ENCODE data around the gene SOX6.

The SOX6 gene

GRCh38 chr11:16028419-16028818, 327.9 kb downstream of the SOX6 start:
- DNase-seq = no peak

DNA sequence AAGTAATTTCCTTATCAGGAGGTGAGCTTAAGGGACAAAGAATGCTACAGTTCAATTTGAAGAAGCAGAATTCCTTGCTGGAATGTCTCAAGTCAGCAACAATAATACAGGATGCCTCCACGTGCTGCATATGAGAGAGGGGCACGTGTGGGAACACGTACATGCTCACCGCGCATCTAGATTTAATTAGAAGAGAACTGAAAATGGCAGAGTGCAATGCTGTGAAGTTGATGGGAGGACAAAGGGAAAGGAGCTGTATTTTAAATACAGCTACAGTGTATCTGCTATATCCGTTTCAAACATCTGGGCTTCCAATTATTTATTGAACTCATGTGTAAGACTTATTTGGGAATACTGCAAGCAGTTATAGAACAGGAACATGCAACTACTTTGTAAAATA, 328.7 kb downstream of the SOX6 start:
- DNase-seq = no peak

- no peak for DNase-seq
These were observed 329.5 kb downstream of the SOX6 start for GRCh38 chr11:16026849-16027248.

DNA sequence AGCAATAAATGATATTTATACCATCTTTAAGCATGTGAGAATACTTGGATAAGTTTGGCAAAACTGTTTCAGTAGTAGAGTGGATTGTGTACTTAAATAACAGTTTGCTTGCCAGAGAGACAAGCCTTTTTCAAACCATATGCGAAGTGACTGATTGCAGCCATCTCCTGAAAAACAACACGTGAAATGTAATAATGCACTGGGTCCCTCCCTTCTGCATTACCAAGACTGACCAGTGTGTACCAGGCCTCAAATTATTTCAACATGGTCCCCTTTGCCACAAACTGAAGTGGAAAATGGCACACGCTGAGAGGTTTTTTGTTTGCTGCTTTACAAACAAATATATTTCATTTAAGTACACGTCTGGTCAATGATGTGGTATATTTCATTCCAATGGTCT, 337.4 kb downstream of the SOX6 start:
- DNase-seq = no peak

GRCh38 chr11:16016468-16016829, 339.9 kb downstream of the SOX6 start:
- DNase-seq = no peak

- DNase-seq = no peak
These were observed 340.4 kb downstream of the SOX6 start for GRCh38 chr11:16015741-16016467.

DNA sequence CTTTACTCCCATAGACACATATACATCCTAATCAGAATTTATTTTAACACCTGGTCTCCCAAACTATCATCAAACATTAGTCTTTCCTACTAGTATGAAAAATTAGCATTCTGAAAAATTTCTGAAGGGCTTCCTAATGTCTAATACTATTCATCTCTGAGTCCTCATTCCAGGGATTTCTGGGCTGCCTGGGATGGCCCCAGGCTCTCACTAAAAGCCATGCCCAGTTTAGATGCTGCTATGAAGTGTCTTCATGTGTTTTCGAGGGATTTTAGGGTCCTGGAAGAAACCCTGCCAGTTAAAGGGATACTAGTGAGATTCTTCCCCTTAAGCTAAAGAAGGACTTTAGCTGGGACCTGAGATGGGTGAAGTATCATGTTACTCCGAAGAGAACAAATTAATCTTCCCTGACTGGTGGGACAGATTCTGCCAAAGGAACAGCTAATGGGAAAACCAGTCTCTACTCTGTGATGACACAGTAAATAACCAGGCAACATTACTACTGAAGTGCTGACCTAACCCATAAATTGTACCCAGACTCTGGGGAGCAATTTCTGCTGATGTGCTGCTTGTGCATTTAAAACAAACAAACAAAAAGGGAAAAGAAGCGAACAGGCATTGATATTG, 342.6 kb downstream of the SOX6 start:
- no peak for DNase-seq

- DNase-seq = no peak
These were observed 343.1 kb downstream of the SOX6 start for GRCh38 chr11:16013242-16013641.

GRCh38 chr11:16012125-16012751, 344.1 kb downstream of the SOX6 start:
- no peak for DNase-seq

GRCh38 chr11:16011396-16011795, 344.9 kb downstream of the SOX6 start:
- no peak for DNase-seq

- DNase-seq = no peak
These were observed 347.3 kb downstream of the SOX6 start for GRCh38 chr11:16009021-16009420.

DNA sequence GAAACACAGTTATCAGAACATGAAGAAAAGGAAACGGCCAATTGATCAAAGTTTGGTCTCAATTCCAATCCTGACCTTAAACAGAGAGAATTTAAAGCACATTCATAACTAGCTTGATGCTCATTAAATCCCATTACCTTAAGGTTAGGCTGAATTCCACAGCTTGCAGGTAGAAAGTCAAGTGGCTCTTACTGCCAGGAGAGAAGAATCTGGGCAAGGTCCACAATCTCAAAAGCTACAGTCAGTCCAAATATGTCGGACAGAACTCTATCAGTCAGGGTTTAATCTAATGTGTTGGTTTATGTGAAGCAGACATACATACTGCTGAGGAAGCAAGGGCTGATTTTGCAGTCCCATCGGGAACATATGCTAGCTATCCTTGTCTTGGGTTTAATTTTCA, 348.8 kb downstream of the SOX6 start:
- no peak for DNase-seq

- no peak for DNase-seq
These were observed 353.4 kb downstream of the SOX6 start for GRCh38 chr11:16002942-16003341.

DNA sequence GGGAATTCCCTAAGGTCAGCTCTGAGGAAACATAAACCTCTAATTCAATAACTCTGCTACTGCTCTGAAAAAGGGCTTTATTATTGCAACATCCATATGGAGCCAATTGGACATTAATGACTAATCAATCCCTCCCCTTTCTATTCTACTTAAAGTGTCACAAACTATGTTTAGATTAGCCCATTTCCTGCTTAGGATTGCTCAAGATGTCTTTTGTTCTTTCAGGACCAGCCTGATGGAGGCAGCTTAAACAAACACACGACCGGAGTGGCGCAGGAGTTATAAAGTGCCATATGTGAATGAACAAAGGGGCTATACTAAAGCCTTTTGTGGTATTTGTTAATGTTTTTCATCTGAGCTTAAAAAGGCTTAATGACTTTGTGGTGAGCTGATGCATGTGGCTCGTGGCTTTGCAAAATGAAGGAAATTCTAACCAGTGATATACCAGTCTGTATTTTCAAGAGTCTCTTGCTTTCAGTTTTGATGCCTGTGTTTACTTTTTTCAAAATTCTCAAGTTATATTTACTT, 354.4 kb downstream of the SOX6 start:
- no peak for DNase-seq

DNA sequence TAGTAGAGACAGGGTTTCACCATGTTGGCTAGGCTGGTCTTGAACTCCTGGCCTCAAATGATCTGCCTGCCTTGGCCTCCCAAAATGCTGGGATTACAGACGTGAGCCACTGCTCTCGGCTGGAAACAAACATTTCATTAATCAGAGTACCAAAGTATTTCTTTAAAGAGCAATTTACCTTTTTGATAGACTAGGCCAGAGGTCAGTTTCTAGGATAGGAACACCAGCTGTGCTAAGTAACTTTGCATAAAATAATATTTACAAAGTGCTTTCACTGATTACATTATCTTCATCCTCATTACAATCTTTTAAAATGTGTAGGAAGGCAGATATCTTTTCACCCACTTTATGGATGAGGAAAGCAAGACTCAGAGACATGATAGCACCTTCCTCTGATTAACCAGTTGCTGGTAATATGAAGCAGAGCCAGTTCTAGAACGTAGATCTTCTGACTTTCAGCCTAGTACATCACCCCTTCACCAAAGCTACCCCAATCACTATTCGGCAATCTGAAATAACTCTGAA, 355.2 kb downstream of the SOX6 start:
- no peak for DNase-seq

DNA sequence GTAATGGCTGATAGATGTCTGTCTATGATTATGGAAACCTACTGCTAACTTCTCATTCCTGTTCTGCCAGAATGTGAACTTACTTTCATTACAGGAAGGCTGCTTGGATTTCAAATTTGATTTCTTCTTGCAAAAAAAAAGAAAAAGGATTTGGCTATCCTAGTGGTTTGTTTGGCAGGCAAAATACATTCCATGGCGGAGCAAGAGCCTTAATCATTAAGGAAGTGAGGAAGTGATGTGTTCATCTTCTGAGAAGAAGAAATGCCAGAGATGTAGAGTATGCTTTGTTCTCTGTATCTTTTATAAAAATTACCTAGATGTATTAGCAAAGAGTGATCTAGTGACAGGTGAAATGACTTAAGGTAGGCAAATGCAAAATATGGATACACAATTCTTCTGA, 356.3 kb downstream of the SOX6 start:
- DNase-seq = no peak

GRCh38 chr11:15993345-15993744, 363.0 kb downstream of the SOX6 start:
- DNase-seq = no peak

- DNase-seq = no peak
These were observed 365.1 kb downstream of the SOX6 start for GRCh38 chr11:15991215-15991614.

- no peak for DNase-seq
These were observed 366.7 kb downstream of the SOX6 start for GRCh38 chr11:15989685-15990084.

DNA sequence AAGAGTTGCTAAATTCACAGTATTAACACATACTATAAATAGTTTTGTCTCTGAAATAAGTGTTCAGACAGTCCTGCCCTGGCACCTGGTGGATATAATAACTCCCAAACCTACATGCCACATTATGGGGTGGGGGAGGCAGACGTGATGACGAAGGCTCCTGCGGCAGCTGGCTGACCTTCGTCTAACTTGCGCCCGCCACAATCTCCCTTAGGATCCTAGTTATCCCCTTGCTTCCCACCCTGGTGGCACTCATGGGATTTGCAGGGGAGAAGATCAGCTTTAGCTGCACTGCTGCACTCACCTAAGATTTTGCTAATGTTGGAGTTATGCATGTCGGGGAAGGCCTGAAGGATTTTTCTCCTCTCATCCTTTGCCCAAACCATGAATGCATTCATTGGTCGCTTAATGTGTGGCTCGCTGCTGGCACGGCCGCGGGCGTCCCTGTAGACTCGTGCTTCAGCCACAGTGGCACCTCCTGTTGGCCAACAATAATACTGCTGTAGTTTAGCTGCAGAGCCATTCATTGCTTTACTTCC, 367.6 kb downstream of the SOX6 start:
- DNase-seq = no peak

DNA sequence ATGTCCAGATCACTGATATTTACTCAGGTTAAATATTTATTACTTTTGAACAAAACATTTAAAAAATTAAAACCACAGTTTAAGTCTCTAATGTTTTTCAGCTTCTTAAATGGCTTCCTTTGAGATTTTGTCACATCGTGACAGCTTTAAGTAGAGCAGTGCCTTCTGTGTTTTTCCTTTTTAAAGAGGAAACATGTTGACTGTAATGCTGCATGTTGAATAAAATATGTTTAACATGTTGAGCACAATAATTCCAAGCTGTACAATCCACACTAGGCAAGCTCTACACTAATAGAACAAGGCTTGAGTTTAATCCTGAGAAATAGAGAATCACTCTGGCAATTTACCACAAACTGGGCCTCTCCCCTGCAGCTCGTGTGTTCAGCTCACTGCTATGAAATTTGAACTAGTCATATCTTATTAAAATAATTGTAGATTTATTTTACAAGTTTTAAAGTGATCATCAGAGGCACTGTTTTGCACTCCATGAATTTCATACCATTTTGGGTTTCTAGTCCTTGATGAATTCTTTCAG, 368.3 kb downstream of the SOX6 start:
- no peak for DNase-seq

DNA sequence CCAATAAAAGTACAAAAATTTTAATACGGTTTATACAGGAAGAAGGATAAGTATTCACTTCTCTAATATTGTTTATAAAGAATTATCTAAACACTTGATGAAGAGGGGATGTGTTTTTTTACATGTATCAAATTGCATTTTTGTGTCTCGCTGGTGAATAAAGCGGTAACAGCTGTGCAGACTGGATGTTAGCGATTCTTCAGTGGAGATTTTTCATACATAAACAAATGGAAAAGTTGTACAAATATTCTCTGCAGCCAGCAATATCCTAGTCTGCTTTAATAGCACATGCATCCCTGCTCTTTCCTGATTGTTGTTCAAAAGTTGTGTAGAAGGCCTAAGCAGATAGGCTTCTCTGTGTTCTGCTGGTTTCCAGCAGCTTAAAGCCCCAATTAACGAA, 369.3 kb downstream of the SOX6 start:
- DNase-seq = no peak

DNA sequence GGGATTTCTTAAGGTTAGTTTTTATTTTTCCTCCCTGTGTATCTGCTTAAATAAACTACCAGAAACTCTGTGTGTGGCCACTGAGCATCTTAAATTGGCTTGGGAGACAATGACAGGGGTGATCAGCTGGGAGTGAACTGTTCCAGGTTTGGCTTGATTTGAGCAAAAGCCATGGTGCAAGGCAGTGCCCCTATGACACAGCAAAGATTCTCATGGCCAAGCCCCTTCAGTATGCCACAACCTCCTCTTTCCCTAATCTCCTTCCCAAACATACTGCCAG, 370.5 kb downstream of the SOX6 start:
- DNase-seq = no peak

Measured in activated naive CD4-positive, alpha-beta T cell (primary cell).